GM12892 (cell line): ENCODE data around the gene OR10G2.

Source experiments
- POLR2A ChIP-seq: IDR thresholded peaks from 2 replicates; pipeline ENCODE4 v1.6.1; 2011; ENCODE audit warnings: low read depth, low read length, control low read depth
- POLR2AphosphoS5 ChIP-seq: IDR thresholded peaks from 2 replicates; pipeline ENCODE4 v1.6.1; 2011; ENCODE audit warnings: low read depth, low read length, control low read depth
- TAF1 ChIP-seq: IDR thresholded peaks from 2 replicates; pipeline ENCODE4 v1.6.1; 2011; ENCODE audit warnings: low read depth, mild to moderate bottlenecking, control low read depth, low read length, borderline replicate concordance

- TF ChIP-seq POLR2A, result no peak
- no peak for TF ChIP-seq POLR2AphosphoS5
- TF ChIP-seq TAF1, result no peak
These were observed 36.6 kb upstream of the OR10G2 start for GRCh38 chr14:21671371-21671770.
